Fibroblast of mammary gland (primary cell): ENCODE measurements around the gene DGKH.
A peak's percentile ranks its signal among the peaks of the same experiment; 100 is the strongest.

Experiments
- DNase-seq: peaks from one replicate; pipeline ENCODE4 v3.0.0-alpha.2; 2010; ENCODE audit warnings: low read depth
- H3K4me3 ChIP-seq: 2 replicates; pipeline ENCODE4 v1.5.1; 2011; ENCODE audit warnings: low read depth, mild to moderate bottlenecking, low read length, moderate library complexity; ENCODE audit not compliant: control insufficient read depth
- CTCF ChIP-seq: conservative IDR thresholded peaks from 2 replicates; pipeline ENCODE4 v1.5.1; 2011; ENCODE audit warnings: low read depth, low read length, inconsistent platforms; ENCODE audit not compliant: control insufficient read depth, insufficient read depth

DGKH gene

GRCh38 chr13:42270160-42270856 lies 221.9 kb downstream of the DGKH start:
- TF ChIP-seq CTCF: no peak
- no peak for DNase-seq
- H3K4me3 ChIP-seq: no peak overlapping the region

- no peak for DNase-seq
- no peak for TF ChIP-seq CTCF
- peak overlapping the region; percentile 75 for H3K4me3 ChIP-seq
These were observed 222.4 kb downstream of the DGKH start for GRCh38 chr13:42270857-42271215.

- peak overlapping the region; percentile 76 for H3K4me3 ChIP-seq
- peak; percentile 98 for DNase-seq
- TF ChIP-seq CTCF: no peak
These were observed 223.1 kb downstream of the DGKH start for GRCh38 chr13:42271337-42272114.

- peak within 1 kb of the TSS; percentile 76 for H3K4me3 ChIP-seq
- peak; percentile 46 for DNase-seq
- TF ChIP-seq CTCF: no peak
These were observed 223.8 kb downstream of the DGKH start, which contains the start of gene AKAP11 for GRCh38 chr13:42272115-42272803. Gene AKAP11, plus strand, starts transcription at chr13:42272152. Its CDS starts 14,197 bp downstream, at chr13:42286349.

GRCh38 chr13:42272804-42273175 lies 224.3 kb downstream of the DGKH start:
- no peak for DNase-seq

More at GRCh38 chr13:42272804-42273175, 224.3 kb downstream of the DGKH start:
- H3K4me3 ChIP-seq: peak overlapping the region; percentile 76
- TF ChIP-seq CTCF: no peak
